SK-N-SH (cell line): ENCODE results near the gene ZP2. TPM values are rescaled to one million over a fixed set of nuclear protein-coding genes. Genes with fewer than 3 reads are reported as not detected.

Experiments
- CTCF ChIA-PET: fragments of 300-600, 350-600 bp; formaldehyde crosslinking; extraction: SDS; loops from one replicate; lab custom pipeline; 2021; lab: Yijun Ruan, JAX
- POLR2A ChIA-PET: fragments of 350-600 bp; sonication (Branson Sonifier 250); formaldehyde crosslinking; extraction: SDS; loops from one replicate; lab custom pipeline; 2020; ENCODE audit warnings: antibody characterized with exemption, inconsistent platforms; lab: Yijun Ruan, JAX
- DNase-seq: peaks from one replicate; pipeline ENCODE4 v3.0.0; 2012
- H2AFZ ChIP-seq: fragments of 200-600 bp; sonication (generic); 2 replicates; pipeline ENCODE4 v1.8.1; 2016; ENCODE audit warnings: antibody characterized with exemption, mild to moderate bottlenecking, low read depth
- H3F3A ChIP-seq: fragments of 200-600 bp; sonication (generic); replicated peaks from 2 replicates; pipeline ENCODE3; 2016; ENCODE audit warnings: antibody characterized with exemption, mild to moderate bottlenecking; ENCODE audit not compliant: insufficient read depth
- H3K27ac ChIP-seq, 2 experiments: fragments of 200-500 bp in 1 of 2; fragments of 200-600 bp in 1 of 2; sonication (Bioruptor generic) in 1 of 2; sonication (generic), shearing (Covaris generic) in 1 of 2; 2 replicates each; pipeline versions ENCODE4 v1.5.1 to v1.6.1; 2014 to 2016; ENCODE audit warnings: low read depth in 2 of 2, inconsistent platforms in 1 of 2, low read length in 1 of 2, mild to moderate bottlenecking in 1 of 2, mixed read lengths in 1 of 2
- H3K27me3 ChIP-seq: fragments of 200-600 bp; sonication (generic), shearing (Covaris generic); 2 replicates; pipeline ENCODE4 v1.6.1; 2016; ENCODE audit warnings: mixed run types; ENCODE audit not compliant: insufficient read depth
- H3K36me3 ChIP-seq, 2 experiments: fragments of 200-500 bp in 1 of 2; fragments of 200-600 bp in 1 of 2; sonication (Bioruptor generic) in 1 of 2; sonication (generic) in 1 of 2; replicated peaks in 1 of 2; 2 replicates each; pipeline versions ENCODE3 to v1.5.1; 2014 to 2016; ENCODE audit warnings: low read length in 1 of 2, mild to moderate bottlenecking in 1 of 2; ENCODE audit not compliant: insufficient read depth in 2 of 2, control insufficient read depth in 1 of 2
- H3K4me1 ChIP-seq, 2 experiments: fragments of 200-500 bp in 1 of 2; fragments of 200-600 bp in 1 of 2; sonication (Bioruptor generic) in 1 of 2; sonication (generic), shearing (Covaris generic) in 1 of 2; 2 replicates each; pipeline versions ENCODE4 v1.5.1 to v1.6.1; 2014 to 2016; ENCODE audit warnings: low read depth in 1 of 2, low read length in 1 of 2, mixed run types in 1 of 2; ENCODE audit not compliant: insufficient read depth in 2 of 2, control insufficient read depth in 1 of 2
- H3K4me2 ChIP-seq: fragments of 200-600 bp; sonication (generic), shearing (Covaris generic); 2 replicates; pipeline ENCODE4 v1.6.1; 2017; ENCODE audit warnings: mixed run types
- H3K4me3 ChIP-seq, 2 experiments: fragments of 200-500 bp in 1 of 2; fragments of 200-600 bp in 1 of 2; sonication (Bioruptor generic) in 1 of 2; sonication (generic), shearing (Covaris generic) in 1 of 2; 2 replicates each; pipeline versions ENCODE4 v1.5.1 to v1.8.1; 2014 to 2016; ENCODE audit warnings: low read depth in 2 of 2, inconsistent platforms in 1 of 2, low read length in 1 of 2, mild to moderate bottlenecking in 1 of 2, mixed read lengths in 1 of 2, moderate library complexity in 1 of 2
- H3K79me2 ChIP-seq: fragments of 200-600 bp; sonication (generic); 2 replicates; pipeline ENCODE4 v1.8.1; 2017; ENCODE audit warnings: mild to moderate bottlenecking; ENCODE audit not compliant: insufficient read depth
- H3K9ac ChIP-seq: fragments of 200-600 bp; sonication (generic); 2 replicates; pipeline ENCODE4 v1.6.1; 2017; ENCODE audit warnings: mixed run types
- H3K9me2 ChIP-seq: fragments of 200-600 bp; sonication (generic); 2 replicates; pipeline ENCODE4 v1.6.1; 2017; ENCODE audit warnings: mixed run types
- H3K9me3 ChIP-seq: fragments of 200-600 bp; sonication (generic); 2 replicates; pipeline ENCODE4 v1.6.1; 2017; ENCODE audit warnings: mixed run types, mild to moderate bottlenecking, moderate library complexity
- H4K20me1 ChIP-seq: fragments of 200-600 bp; sonication (generic); 2 replicates; pipeline ENCODE4 v1.6.1; 2017; ENCODE audit warnings: mild to moderate bottlenecking, mixed run types; ENCODE audit not compliant: insufficient read depth
- CTCF ChIP-seq: fragments of 200-600 bp; sonication (generic); IDR thresholded peaks from 2 replicates; pipeline ENCODE4 v1.6.1; 2017; ENCODE audit warnings: antibody characterized with exemption, mild to moderate bottlenecking, moderate library complexity
- EP300 ChIP-seq, 2 experiments: IDR thresholded peaks; 2 replicates each; pipeline versions ENCODE4 v1.4.0 to v1.6.1; 2012; ENCODE audit warnings: borderline replicate concordance in 1 of 2, low read depth in 1 of 2, low read length in 1 of 2
- GABPA ChIP-seq: IDR thresholded peaks from 2 replicates; pipeline ENCODE4 v1.4.0; 2012; ENCODE audit warnings: low read depth, mild to moderate bottlenecking
- GATA2 ChIP-seq: sonication (generic); formaldehyde crosslinking; IDR thresholded peaks from 2 replicates; pipeline ENCODE4 v1.5.0; 2020; ENCODE audit warnings: mild to moderate bottlenecking, missing genetic modification reagents
- IRF3 ChIP-seq: fragments of 150-350 bp; IDR thresholded peaks from 2 replicates; pipeline ENCODE4 v1.6.1; 2016; ENCODE audit warnings: mild to moderate bottlenecking, low read depth, low read length
- MAX ChIP-seq: IDR thresholded peaks from 2 replicates; pipeline ENCODE4 v1.4.0; 2012; ENCODE audit warnings: low read depth
- MXI1 ChIP-seq: IDR thresholded peaks from 2 replicates; pipeline ENCODE4 v1.6.1; 2012; ENCODE audit warnings: mild to moderate bottlenecking, low read depth, low read length, improper control_type of control experiment
- NRF1 ChIP-seq: IDR thresholded peaks from 2 replicates; pipeline ENCODE4 v1.6.1; 2012; ENCODE audit warnings: low read depth, mild to moderate bottlenecking, low read length
- PBX3 ChIP-seq: IDR thresholded peaks from 2 replicates; pipeline ENCODE4; 2012
- RAD21 ChIP-seq: IDR thresholded peaks from 2 replicates; pipeline ENCODE4 v1.6.1; 2012; ENCODE audit warnings: mild to moderate bottlenecking, low read length
- REST ChIP-seq: IDR thresholded peaks from 2 replicates; pipeline ENCODE4 v1.6.1; 2012; ENCODE audit warnings: mild to moderate bottlenecking, low read depth, low read length, moderate library complexity
- RFX5 ChIP-seq: IDR thresholded peaks from 2 replicates; pipeline ENCODE4 v1.6.1; 2012; ENCODE audit warnings: mild to moderate bottlenecking, improper control_type of control experiment, low read length
- RXRA ChIP-seq: IDR thresholded peaks from 2 replicates; pipeline ENCODE4 v1.4.0; 2012; ENCODE audit warnings: low read depth, mild to moderate bottlenecking, borderline replicate concordance
- SMC3 ChIP-seq: IDR thresholded peaks from 2 replicates; pipeline ENCODE4 v1.6.1; 2012; ENCODE audit warnings: low read depth, low read length, improper control_type of control experiment
- TCF12 ChIP-seq: IDR thresholded peaks from 2 replicates; pipeline ENCODE4 v1.4.0; 2012
- YY1 ChIP-seq: IDR thresholded peaks from 2 replicates; pipeline ENCODE4 v1.4.0; 2012; ENCODE audit warnings: low read depth, mild to moderate bottlenecking
- ZBTB33 ChIP-seq: IDR thresholded peaks from 2 replicates; pipeline ENCODE4 v1.4.0; 2012; ENCODE audit warnings: low read depth, borderline replicate concordance
- WGBS: methylation state at CpG from one replicate; pipeline ENCODE4 v1.1.6; 2017; ENCODE audit warnings: low lambda C conversion rate; 5-methylcytosine and 5-hydroxymethylcytosine counted together
- polyA plus RNA-seq, 3 experiments: library from polyadenylated mRNA; depleted of rRNA; stranded (reverse); fragments of >200 nt; gene quantifications; 2 replicates each; pipeline ENCODE4 v1.2.3, GENCODE V29; 2012

ZP2 gene
- polyA plus RNA-seq, 1 of the 3 experiments (the other 2 are of a cell fraction), result not detected

GRCh38 chr16:21219551-21219950 lies 8.2 kb upstream of the ZP2 start:
- Histone ChIP-seq H3K9me3 (no peaks in the 10 kb centered on the region), H3K4me3 (no peak overlapping the region), H3K36me3 (no peaks in the 10 kb centered on the region), H2AFZ (no peak overlapping the region), H3K4me2 (no peak overlapping the region), H3K4me1 (no peaks in the 10 kb centered on the region), H3K9me2 (no peaks in the 10 kb centered on the region), H3K27ac (no peak overlapping the region), H4K20me1 (no peaks in the 10 kb centered on the region), H3F3A (no peaks in the 10 kb centered on the region), H3K27me3 (no peaks in the 10 kb centered on the region; the same call in 1 of the 2 replicates), H3K9ac (no peak overlapping the region), H3K79me2 (no peaks in the 10 kb centered on the region)
- ChIA-PET POLR2A (no interaction called here), CTCF (no interaction called here)
- TF ChIP-seq CTCF (no peak), RXRA (no peak), TCF12 (no peak), NRF1 (no peak), RAD21 (no peak), ZBTB33 (no peak), SMC3 (no peak), GATA2 (CRISPR knock-in tag) (no peak), MAX (no peak), EP300 (IDR thresholded peaks at IDR 0.05; ENCODE audit: borderline replicate concordance in 1 of 2, low read depth in 1 of 2, low read length in 1 of 2) (no peak), IRF3 (no peak), PBX3 (no peak), REST (no peak), GABPA (no peak), MXI1 (no peak), RFX5 (no peak), YY1 (no peak)
- 87% methylated on average over 2 of the region's 2 CpGs for WGBS
- no peak for DNase-seq
